ENCODE data around the gene PNLIPRP1. TPM values are rescaled to one million over a fixed set of nuclear protein-coding genes. Genes with fewer than 3 reads are reported as not detected.

PNLIPRP1 gene
- not detected in 2 replicates for total RNA-seq

GRCh38 chr10:116590590-116591444, at the start of gene PNLIPRP1:
PNLIPRP1 (plus strand) TSS chr10:116590959; CDS start chr10:116591130, 171 bp downstream.

GRCh38 chr10:116545756-116546155, 45.0 kb upstream of the PNLIPRP1 start, which contains the start of gene PNLIP:
PNLIP (plus strand) TSS chr10:116545931; CDS start chr10:116546093, 162 bp downstream.

GRCh38 chr10:116620423-116621400, 30.0 kb downstream of the PNLIPRP1 start, which contains the start of gene PNLIPRP2:
PNLIPRP2 (plus strand) TSS chr10:116620953.

Other genes starting within 250 kb of the PNLIPRP1 start
- gene PNLIPRP3, start 163.1 kb upstream of the PNLIPRP1 start, total RNA-seq = not detected in 2 replicates
- gene PNLIP, start 45.0 kb upstream of the PNLIPRP1 start, total RNA-seq = not detected in 2 replicates
- gene PNLIPRP2, start 30.0 kb downstream of the PNLIPRP1 start, total RNA-seq = not detected in 2 replicates
- gene HSPA12A, start 151.6 kb downstream of the PNLIPRP1 start, total RNA-seq = 12.7 and 36.4 TPM in 2 replicates